GM19025 (cell line): Measurements from ENCODE around the gene MORN1.
A peak's percentile ranks its signal among the peaks of the same experiment; 100 is the strongest.

Experiments
- ATAC-seq: cut with Tn5 transposase; IDR thresholded peaks from one replicate; pipeline ENCODE4 v1.9.1; 2021; ENCODE audit warnings: mild to moderate bottlenecking, low read depth, moderate library complexity; ENCODE audit not compliant: unreplicated experiment

Gene MORN1

DNA sequence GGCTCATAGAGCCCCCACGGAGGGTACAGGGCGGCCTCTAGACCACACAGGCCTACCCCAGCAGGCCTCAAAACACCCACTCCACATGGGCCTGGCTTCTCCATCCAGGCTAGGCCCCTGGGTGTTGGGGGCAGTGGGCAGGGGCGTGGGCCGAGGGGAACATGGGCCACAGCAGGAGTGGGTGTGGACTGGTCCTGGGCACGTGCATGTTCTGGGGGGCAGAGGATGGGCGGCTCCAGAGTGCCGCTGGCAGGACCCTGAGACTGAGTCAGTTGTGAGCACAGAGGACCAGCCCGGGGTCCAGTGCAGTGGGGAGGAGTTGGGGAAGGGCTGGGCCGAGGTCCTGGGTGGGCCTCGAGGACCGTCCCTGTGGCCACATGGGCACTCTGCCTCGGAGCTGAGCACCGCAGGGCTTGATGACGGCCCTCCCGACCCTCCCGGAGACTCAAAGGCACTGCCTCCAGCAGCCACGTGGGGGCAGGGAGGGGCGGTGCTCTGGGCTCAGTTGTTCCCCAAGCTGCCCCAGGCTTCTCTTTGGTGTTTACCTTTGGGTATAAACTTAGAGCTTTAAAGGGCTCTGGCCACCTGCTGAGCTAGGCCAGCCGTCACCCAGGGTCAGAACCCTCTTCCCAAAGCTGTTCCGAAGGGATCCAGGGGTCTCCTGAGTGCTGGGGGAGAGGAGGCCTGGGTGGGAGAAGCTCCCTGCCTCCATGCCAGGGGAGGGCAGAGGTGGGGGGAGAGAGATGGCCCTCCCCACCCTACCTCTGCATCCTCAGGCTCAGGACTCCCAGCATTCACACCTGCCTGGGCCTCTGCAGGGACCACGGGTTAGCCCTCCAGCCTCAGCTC lies 79.9 kb downstream of the MORN1 start:
- no peak for ATAC-seq

- no peak for ATAC-seq
These were observed 80.8 kb downstream of the MORN1 start for GRCh38 chr1:2310332-2311183.

DNA sequence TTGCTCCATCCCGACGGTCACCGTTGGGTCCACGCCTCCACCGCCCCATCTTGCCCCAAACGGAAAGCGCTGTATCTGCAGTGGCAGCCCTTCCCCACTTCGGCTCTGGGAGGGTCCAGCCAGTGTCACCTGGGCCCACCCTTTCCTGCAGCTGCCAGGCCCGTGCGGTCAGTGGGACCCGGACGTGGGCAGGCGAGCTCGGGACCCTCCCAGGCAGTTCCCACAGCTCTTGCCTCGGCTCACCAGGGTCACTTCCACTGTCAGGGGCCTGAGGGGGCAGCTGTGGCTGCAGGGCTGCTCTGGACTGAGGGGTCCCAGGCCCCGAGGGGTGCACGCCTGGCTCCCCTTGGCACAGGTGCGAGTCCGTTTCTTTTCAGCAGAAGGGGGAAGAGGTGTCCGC lies 82.5 kb downstream of the MORN1 start:
- no peak for ATAC-seq

DNA sequence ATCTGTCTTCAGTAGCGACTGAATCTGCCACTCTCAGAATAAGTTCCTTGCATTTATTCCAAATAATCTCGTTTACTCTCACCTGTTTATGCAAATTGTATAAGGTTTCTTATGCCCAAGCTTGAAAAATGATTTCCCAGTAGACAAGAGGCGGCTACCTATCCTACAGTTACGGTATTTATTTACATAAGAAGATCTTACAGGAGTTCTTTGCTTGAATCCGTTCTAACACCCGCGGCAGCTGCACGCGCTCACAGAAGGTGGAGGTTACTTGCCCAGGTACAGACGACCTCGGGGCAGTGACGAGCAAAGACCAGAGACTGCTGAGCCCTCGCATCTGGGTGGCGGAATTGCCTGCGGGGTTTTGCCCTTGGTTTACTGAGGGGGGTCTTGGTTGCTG lies 83.4 kb downstream of the MORN1 start:
- ATAC-seq = no peak

DNA sequence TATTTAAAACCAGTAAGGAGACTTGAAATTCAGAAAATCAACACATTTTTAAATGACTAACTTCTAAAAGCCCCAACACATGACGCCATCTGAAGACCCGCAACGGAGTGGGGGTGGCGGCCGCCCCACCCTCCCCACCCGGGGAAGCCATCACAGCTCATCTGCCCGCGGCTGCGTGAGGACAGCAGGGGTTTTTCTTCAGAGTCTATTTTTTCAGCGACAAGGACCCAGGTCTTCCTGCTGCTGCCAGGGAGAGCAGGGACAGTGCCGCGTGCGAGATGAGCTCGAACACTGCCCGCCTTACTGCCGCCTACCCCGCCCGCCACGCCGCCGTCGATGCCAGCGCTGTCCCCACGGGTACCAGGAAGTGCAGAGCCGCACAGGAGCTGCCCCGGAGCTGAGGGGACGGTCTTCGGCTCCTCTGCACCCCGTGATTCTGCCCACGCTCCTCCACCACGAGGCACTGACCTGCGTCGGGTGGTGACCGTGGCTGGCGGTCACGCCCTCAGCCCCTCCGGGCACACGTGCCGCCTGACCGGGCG lies 84.2 kb downstream of the MORN1 start:
- no peak for ATAC-seq

DNA sequence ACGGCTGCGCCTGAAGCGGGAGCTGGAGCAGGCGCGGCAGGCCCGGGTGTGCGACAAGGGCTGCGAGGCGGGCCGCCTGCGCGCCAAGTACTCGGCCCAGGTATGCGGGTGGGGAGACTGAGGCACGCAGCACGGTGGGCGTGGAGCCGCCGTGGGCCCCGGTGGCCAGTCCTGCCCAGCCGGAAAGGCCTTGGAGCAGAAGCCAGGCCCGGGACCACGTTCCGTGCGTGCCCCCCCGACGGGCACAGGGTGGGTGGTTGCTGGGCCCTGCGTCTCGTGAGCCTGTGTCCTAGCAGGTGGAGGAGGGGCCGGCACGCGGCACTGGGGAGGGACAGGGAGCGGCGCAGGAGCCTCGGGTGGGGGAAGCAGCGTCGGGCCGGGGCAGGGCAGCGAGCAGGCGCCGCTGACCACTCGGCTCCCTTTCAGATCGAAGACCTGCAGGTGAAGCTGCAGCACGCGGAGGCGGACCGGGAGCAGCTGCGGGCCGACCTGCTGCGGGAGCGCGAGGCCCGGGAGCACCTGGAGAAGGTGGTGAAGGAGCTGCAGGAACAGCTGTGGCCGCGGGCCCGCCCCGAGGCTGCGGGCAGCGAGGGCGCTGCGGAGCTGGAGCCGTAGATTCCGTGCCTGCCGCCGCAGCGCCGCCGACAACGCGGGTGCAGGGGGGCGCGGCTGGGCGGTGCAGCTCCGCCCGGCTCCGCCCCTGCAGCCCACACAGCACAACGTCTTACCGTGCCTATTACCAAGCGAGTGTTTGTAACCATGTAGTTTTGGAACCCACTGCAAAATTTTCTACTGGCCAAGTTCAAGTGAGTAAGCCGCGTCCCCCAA lies 85.0 kb downstream of the MORN1 start:
- ATAC-seq = no peak

- ATAC-seq = no peak
These were observed 86.3 kb downstream of the MORN1 start for GRCh38 chr1:2304921-2305681.

- no peak for ATAC-seq
These were observed 87.1 kb downstream of the MORN1 start for GRCh38 chr1:2304282-2304681.

DNA sequence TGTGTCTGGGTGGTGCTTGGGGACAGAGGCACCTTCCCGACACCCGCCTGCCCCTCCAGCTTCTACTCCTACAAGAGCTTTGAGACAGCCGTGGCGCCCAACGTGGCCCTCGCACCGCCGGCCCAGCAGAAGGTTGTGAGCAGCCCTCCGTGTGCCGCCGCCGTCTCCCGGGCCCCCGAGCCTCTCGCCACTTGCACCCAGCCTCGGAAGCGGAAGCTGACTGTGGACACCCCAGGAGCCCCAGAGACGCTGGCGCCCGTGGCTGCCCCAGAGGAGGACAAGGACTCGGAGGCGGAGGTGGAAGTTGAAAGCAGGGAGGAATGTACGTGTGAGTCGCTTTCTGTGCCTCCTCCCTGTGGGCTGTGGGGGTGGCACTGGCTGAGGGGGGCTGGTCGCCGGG lies 87.6 kb downstream of the MORN1 start:
- no peak for ATAC-seq

DNA sequence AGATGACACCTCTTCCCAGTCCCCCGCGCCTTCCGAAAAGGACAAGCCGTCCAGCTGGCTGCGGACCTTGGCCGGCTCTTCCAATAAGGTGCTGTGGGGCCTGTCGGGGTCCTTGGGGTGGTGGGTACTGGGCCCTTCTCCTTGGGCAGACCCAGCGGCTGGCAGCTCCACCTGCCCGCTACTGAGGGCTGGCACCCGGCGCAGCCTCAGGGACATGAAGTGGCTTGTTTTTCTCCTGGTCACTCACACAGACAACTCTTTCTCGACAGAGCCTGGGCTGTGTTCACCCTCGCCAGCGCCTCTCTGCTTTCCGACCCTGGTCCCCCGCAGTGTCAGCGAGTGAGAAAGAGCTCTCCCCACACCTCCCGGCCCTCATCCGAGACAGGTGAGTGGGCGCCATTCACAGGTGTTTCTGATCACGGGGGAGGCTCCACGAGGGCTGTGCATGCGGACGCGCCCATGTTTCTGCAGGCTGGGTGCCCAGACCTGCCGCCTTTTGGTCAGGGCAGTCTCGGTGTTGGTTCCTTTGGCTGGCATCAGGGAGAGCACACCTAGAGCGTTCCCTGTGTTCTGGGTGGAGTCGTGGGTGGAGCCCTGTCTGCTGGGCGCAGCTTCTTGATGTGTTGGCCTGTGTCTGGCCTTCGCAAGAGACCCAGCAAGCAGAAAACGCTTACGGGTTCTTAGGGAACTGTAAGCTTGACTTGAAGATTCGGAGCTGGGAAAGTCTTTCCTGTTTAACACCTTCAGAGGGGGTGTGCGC lies 88.2 kb downstream of the MORN1 start:
- ATAC-seq = no peak

DNA sequence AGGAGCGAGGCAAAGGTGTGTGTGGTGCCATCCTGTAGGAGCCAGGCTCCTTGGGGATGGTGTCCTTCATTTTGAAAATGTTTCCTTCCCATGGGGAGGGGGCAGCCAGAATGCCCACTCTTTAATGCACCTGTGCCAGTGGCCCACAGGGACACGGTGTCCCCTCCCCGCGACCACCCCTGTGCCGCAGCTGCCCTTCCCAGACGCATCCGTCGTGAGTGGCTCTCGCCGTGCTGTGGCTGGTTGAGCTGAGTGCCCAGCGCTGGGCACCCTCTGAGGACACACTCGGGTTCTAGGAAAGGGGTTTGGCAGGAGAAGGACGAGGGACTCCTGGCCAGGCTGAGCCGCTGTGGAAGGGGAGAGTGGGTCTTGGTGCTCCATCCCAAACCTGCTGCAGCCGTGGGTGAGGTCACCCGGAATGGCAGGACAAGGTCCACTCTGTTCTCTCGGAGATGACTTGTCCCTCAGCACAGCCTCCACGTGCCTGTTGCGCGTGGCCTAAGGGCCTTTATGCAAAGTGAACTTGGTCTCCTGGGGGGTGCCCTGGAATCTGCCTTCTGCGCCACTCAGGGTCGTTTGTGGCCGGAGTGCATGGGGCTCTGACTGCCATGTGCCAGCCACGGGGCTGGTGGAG lies 88.9 kb downstream of the MORN1 start:
- ATAC-seq = no peak

GRCh38 chr1:2301607-2302291 lies 89.6 kb downstream of the MORN1 start:
- no peak for ATAC-seq

- ATAC-seq = peak; percentile 42
These were observed 90.3 kb downstream of the MORN1 start for GRCh38 chr1:2300851-2301606.

DNA sequence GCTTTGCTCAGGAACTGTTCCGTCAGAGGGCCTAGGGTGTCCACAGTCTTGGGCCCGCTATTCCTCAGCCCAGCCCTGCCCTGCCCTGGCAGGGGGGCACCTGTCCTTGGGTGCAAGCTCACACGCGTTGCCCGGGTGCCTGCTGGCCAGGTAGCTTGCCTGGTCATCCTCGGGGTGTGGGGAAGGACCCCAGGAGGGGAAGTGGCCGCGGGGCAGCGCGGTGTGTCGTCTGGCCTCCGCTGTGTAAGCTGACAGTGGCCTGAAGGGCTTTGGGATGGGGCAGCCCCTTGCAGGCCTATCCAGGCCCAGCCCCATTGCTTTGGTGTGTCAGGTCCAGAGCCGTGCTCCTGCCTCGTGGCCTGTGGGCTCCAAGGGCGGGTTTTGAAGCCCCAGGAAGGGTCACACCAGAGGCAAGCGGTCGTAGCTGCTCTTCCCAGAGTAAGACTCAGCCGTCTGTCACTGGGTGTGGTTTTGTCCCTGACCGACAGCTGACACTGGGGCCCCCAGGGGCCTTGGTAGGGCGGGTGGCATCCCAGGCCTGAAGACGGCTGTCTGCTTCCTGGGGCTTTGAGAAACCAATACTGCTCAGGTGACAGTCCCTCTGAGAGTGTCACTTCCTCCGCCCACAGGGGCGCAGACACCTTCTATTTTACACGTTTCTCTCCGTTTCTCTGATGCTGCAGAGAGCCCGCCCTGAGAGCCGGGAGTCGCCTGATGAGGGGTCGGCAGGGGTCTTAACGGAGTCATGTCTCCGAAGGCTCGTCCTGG lies 91.2 kb downstream of the MORN1 start:
- peak; percentile 68 for ATAC-seq

DNA sequence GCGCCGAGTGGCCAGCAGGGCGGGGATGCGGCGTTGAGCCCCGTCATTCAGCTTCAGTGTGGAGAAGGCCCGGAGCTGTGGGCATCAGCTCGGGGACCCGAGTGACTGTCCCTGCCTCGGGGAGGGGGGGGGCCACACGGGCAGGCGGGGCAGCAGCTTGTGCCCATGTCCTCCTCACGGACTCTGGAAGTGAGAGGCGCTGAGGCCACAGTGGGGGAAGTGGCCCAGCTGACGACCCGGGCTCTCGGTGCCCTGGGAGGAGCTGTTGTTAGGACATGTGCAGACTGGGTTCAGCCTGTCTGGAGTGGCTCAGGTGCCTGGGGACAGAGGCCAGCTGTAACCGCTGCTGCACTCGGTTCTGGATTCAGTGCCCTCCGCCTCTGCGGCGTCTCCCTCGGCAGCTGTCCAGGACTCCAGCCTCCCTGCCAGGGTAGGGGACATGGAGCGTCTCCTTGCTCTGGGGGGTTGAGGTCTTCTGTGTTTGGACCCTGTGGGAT lies 92.2 kb downstream of the MORN1 start:
- ATAC-seq = no peak

DNA sequence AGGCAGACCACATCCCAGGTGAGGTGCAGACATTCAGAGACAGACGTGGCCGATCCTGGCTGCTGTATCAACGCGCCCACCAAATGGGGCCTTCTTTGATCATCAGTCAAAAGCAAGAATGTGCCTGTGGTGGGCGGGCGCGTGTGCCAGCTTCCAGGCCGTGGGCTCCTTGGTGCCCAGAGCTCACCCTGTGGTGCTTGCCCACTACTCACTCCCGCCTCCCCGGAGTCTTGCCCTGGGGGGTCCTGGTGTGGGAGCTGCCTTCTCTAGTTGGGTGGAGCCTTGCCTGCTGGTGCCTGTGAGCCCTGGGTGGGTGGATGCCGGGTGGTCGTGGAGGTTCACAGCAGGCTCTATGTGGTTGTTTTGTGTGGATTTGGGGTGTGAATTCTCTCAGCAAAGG lies 92.7 kb downstream of the MORN1 start:
- ATAC-seq = no peak
